OCI-LY7 (cell line): ENCODE measurements around the gene SPIB. TPM values are rescaled to one million over a fixed set of nuclear protein-coding genes. Genes with fewer than 3 reads are reported as not detected.

Experiments used
- BruUV-seq: library from RNA; stranded (reverse); fragments of 400-500 nt; replicated peaks from 2 replicates; lab custom pipeline; 2021; lab: Mats Ljungman, UMichigan
- CTCF ChIA-PET: fragments of 300-600 bp; sonication (Branson Sonifier 250); formaldehyde crosslinking; loops from one replicate; lab custom pipeline; 2022; ENCODE audit warnings: antibody characterized with exemption; ENCODE audit not compliant: unreplicated experiment; lab: Charles Lee
- POLR2A ChIA-PET: fragments of 300-600 bp; sonication (Branson Sonifier 250); formaldehyde crosslinking; loops from one replicate; lab custom pipeline; 2022; ENCODE audit warnings: antibody characterized with exemption; lab: Charles Lee
- DNase-seq: peaks from one replicate; pipeline ENCODE4 v3.0.0-alpha.2; 2015; ENCODE audit warnings: low spot score
- H2AFZ ChIP-seq: fragments of 200-600 bp; sonication (generic), shearing (Covaris generic); 2 replicates; pipeline ENCODE4 v1.6.1; 2014; ENCODE audit warnings: mild to moderate bottlenecking, antibody characterized with exemption, low read length, moderate library complexity
- H3K27ac ChIP-seq: fragments of 200-600 bp; sonication (generic); 2 replicates; pipeline ENCODE4 v1.5.1; 2014; ENCODE audit warnings: mixed run types, low read depth, mild to moderate bottlenecking, moderate library complexity, low read length, inconsistent platforms; ENCODE audit not compliant: poor library complexity, severe bottlenecking
- H3K36me3 ChIP-seq: fragments of 200-600 bp; sonication (generic); 2 replicates; pipeline ENCODE4 v1.6.1; 2014; ENCODE audit warnings: mild to moderate bottlenecking, antibody characterized with exemption, low read length, moderate library complexity, mixed read lengths; ENCODE audit not compliant: insufficient read depth
- H3K4me1 ChIP-seq: fragments of 200-600 bp; sonication (generic); 2 replicates; pipeline ENCODE4 v1.5.1; 2014; ENCODE audit warnings: mild to moderate bottlenecking, low read length; ENCODE audit not compliant: insufficient read depth, poor library complexity, severe bottlenecking
- H3K4me2 ChIP-seq: fragments of 200-600 bp; sonication (generic); 2 replicates; pipeline ENCODE4 v1.6.1; 2014; ENCODE audit warnings: mild to moderate bottlenecking, low read length
- H3K4me3 ChIP-seq: fragments of 200-600 bp; sonication (generic); 2 replicates; pipeline ENCODE4 v1.5.1; 2014; ENCODE audit warnings: mild to moderate bottlenecking, low read depth, low read length; ENCODE audit not compliant: poor library complexity, severe bottlenecking
- H3K79me2 ChIP-seq: fragments of 200-600 bp; sonication (generic); 2 replicates; pipeline ENCODE4 v1.6.1; 2016; ENCODE audit warnings: low read depth, mild to moderate bottlenecking, low read length, moderate library complexity, mixed read lengths; ENCODE audit not compliant: insufficient read depth
- H3K9me2 ChIP-seq: fragments of 200-600 bp; sonication (generic); 2 replicates; pipeline ENCODE4 v1.6.1; 2016; ENCODE audit warnings: mild to moderate bottlenecking, low read length, mixed read lengths; ENCODE audit not compliant: insufficient read depth
- H3K9me3 ChIP-seq: fragments of 200-600 bp; sonication (generic); 2 replicates; pipeline ENCODE4 v1.6.1; 2014; ENCODE audit warnings: mild to moderate bottlenecking, mixed run types, low read length, mixed read lengths
- H4K20me1 ChIP-seq: fragments of 200-600 bp; sonication (generic); 2 replicates; pipeline ENCODE4 v1.6.1; 2014; ENCODE audit warnings: mild to moderate bottlenecking, antibody characterized with exemption, low read length, moderate library complexity, mixed read lengths; ENCODE audit not compliant: insufficient read depth
- EZH2phosphoT487 ChIP-seq: fragments of 200-600 bp; sonication (generic); IDR thresholded peaks from 2 replicates; pipeline ENCODE4 v1.6.1; 2018; ENCODE audit warnings: low read depth, borderline replicate concordance, mild to moderate bottlenecking, mixed run types, antibody characterized with exemption, low read length, moderate library complexity, mixed read lengths
- intact Hi-C: fragments of 100-400 bp; cut with micrococcal nuclease; formaldehyde crosslinking; loops from one replicate; pipeline ENCODE4 v1.10.0; 2022; ENCODE audit not compliant: unreplicated experiment
- total RNA-seq, 2 experiments: library from RNA; depleted of rRNA in 1 of 2; stranded (reverse); fragments of >200 nt in 1 of 2; shearing (Covaris generic) in 1 of 2; gene quantifications; 2 replicates each; pipeline ENCODE4 v1.2.3, GENCODE V29; 2014 to 2022
- TF ChIP-seq, protein P1 (sequence below): fragments of 200-600 bp; sonication (generic); conservative IDR thresholded peaks from 2 replicates; pipeline ENCODE4 v1.5.1; 2014; ENCODE audit warnings: mild to moderate bottlenecking, antibody characterized with exemption, low read length, moderate library complexity, mixed read lengths

Gene SPIB
- total RNA-seq, 2 experiments from 2014 or later: 99.4 to 145 TPM

DNA sequence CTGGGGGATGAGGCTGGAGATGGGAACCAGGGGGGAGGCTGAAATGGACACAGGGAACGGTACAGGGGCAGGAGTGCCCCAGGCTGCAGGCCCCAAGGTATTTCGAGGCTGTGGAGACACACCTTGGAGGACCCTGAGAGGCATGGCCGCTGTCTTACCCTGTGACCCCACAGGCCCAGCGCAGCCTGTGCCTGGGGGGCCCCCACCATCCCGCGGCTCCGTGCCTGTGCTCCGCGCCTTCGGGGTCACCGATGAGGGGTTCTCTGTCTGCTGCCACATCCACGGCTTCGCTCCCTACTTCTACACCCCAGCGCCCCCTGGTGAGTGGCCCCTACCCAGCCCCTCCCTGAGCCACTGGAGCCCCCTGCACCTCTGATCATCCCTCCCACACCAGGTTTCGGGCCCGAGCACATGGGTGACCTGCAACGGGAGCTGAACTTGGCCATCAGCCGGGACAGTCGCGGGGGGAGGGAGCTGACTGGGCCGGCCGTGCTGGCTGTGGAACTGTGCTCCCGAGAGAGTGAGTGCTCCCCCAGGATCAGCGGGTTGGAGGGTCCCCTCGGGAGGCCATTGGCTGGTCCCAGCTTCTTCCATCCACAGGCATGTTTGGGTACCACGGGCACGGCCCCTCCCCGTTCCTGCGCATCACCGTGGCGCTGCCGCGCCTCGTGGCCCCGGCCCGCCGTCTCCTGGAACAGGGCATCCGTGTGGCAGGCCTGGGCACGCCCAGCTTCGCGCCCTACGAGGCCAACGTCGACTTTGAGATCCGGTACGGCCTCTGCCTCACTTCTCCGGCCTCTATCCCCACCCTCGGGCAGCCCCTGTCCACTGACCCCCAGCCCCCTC, 16.9 kb upstream of the SPIB start:
- Histone ChIP-seq H3K79me2 (peaks cover 15% of the 10 kb centered on the region; the same call in 1 of the 2 replicates), H4K20me1 (peaks cover 9% of the 10 kb centered on the region; the same call in 1 of the 2 replicates), H3K27ac (no peak overlapping the region), H3K4me1 (no peaks in the 10 kb centered on the region), H3K4me2 (no peak overlapping the region), H3K4me3 (no peak overlapping the region), H2AFZ (no peak overlapping the region), H3K36me3 (peaks cover 76% of the 10 kb centered on the region), H3K9me3 (no peaks in the 10 kb centered on the region), H3K9me2 (no peaks in the 10 kb centered on the region)
- TF ChIP-seq, protein P1, sequence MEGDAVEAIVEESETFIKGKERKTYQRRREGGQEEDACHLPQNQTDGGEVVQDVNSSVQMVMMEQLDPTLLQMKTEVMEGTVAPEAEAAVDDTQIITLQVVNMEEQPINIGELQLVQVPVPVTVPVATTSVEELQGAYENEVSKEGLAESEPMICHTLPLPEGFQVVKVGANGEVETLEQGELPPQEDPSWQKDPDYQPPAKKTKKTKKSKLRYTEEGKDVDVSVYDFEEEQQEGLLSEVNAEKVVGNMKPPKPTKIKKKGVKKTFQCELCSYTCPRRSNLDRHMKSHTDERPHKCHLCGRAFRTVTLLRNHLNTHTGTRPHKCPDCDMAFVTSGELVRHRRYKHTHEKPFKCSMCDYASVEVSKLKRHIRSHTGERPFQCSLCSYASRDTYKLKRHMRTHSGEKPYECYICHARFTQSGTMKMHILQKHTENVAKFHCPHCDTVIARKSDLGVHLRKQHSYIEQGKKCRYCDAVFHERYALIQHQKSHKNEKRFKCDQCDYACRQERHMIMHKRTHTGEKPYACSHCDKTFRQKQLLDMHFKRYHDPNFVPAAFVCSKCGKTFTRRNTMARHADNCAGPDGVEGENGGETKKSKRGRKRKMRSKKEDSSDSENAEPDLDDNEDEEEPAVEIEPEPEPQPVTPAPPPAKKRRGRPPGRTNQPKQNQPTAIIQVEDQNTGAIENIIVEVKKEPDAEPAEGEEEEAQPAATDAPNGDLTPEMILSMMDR: peak; percentile 35
- no peak for TF ChIP-seq EZH2phosphoT487
- intact Hi-C loops: no loop called here
- no TSS peak for BruUV-seq
- CTCF ChIA-PET: no interaction called here
- DNase-seq: no peak
- POLR2A ChIA-PET: no interaction called here

DNA sequence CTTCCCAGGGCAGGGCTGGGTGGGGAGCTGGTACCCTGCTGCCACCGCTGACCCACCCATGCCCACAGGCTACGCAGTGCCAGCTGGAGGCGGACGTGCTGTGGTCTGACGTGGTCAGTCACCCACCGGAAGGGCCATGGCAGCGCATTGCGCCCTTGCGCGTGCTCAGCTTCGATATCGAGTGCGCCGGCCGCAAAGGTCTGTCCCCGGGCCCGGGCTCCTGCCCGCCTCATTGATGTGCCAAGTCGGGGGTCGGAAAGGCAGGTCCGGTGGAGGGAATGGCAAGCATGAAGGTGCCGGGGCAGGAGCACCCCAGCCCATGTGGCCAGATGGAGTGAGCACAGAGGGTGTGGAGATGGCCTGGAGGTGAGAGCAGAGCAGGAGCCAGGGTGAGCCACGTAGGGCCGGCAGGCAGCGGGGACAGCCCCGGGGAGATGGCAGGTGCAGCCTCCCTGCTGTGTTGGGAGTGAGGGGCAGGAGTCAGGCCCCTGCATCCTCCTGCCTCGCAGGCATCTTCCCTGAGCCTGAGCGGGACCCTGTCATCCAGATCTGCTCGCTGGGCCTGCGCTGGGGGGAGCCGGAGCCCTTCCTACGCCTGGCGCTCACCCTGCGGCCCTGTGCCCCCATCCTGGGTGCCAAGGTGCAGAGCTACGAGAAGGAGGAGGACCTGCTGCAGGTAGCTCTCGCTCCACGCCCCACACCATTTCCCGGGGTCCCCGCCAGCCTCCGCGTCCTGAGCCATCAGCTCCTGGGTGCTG, 16.0 kb upstream of the SPIB start:
- intact Hi-C loops: no loop called here
- no peaks in the 10 kb centered on the region for H3K9me2 ChIP-seq
- H3K36me3 ChIP-seq: peaks cover 77% of the 10 kb centered on the region
- H3K4me2 ChIP-seq: no peak overlapping the region
- peaks cover 9% of the 10 kb centered on the region; the same call in 1 of the 2 replicates for H3K79me2 ChIP-seq
- no peak overlapping the region for H3K27ac ChIP-seq
- BruUV-seq: no TSS peak
- peaks cover 9% of the 10 kb centered on the region; the same call in 1 of the 2 replicates for H4K20me1 ChIP-seq
- ChIA-PET CTCF (no interaction called here), POLR2A (no interaction called here)
- TF ChIP-seq, protein P1: no peak
- no peak for TF ChIP-seq EZH2phosphoT487
- DNase-seq: no peak
- H3K9me3 ChIP-seq: no peaks in the 10 kb centered on the region
- H2AFZ ChIP-seq: no peak overlapping the region
- no peaks in the 10 kb centered on the region for H3K4me1 ChIP-seq
- H3K4me3 ChIP-seq: no peak overlapping the region
